Keratinocyte (primary cell): ENCODE data around the gene C15orf39. TPM values are rescaled to one million over a fixed set of nuclear protein-coding genes. Genes with fewer than 3 reads are reported as not detected.

Experiments used
- DNase-seq: peaks from one replicate; pipeline ENCODE4 v3.0.0-alpha.2; 2011; ENCODE audit warnings: low read depth, missing footprints, low spot score
- FAIRE-seq: peaks from 2 replicates; lab custom pipeline; 2011; peaks lifted over from hg19 to GRCh38; lab: Jason Lieb, UNC
- H2AFZ ChIP-seq: 2 replicates; pipeline ENCODE4 v1.6.0; 2012; ENCODE audit warnings: low read length, control low read depth, inconsistent platforms; ENCODE audit not compliant: control insufficient read depth
- H3K27ac ChIP-seq: 2 replicates; pipeline ENCODE4 v1.5.1; 2011; ENCODE audit warnings: low read length; ENCODE audit not compliant: control insufficient read depth, insufficient read depth
- H3K27me3 ChIP-seq: 3 replicates; pipeline ENCODE4 v1.6.0; 2011; ENCODE audit warnings: low read length; ENCODE audit not compliant: control insufficient read depth, insufficient read depth; ENCODE audit errors: extremely low read depth
- H3K36me3 ChIP-seq, 2 experiments: 2 replicates in 1 of 2; 3 replicates in 1 of 2; pipeline ENCODE4 v1.5.1; 2011; ENCODE audit warnings: low read length in 2 of 2, mild to moderate bottlenecking in 1 of 2; ENCODE audit not compliant: control insufficient read depth in 2 of 2, insufficient read depth in 2 of 2; ENCODE audit errors: extremely low read depth in 1 of 2
- H3K4me1 ChIP-seq: 3 replicates; pipeline ENCODE4 v1.5.1; 2011; ENCODE audit warnings: low read length; ENCODE audit not compliant: control insufficient read depth, insufficient read depth; ENCODE audit errors: extremely low read depth
- H3K4me2 ChIP-seq: 3 replicates; pipeline ENCODE4 v1.6.0; 2011; ENCODE audit warnings: low read depth, low read length; ENCODE audit not compliant: control insufficient read depth, insufficient read depth; ENCODE audit errors: extremely low read depth
- H3K4me3 ChIP-seq, 3 experiments: fragments of 200-600 bp in 1 of 3; sonication (generic) in 1 of 3; 2 replicates in 2 of 3; 3 replicates in 1 of 3; pipeline ENCODE4 v1.5.1; 2011 to 2016; ENCODE audit warnings: low read length in 3 of 3, mild to moderate bottlenecking in 3 of 3, control low read depth in 2 of 3, inconsistent platforms in 1 of 3, low read depth in 1 of 3, mixed read lengths in 1 of 3, mixed run types in 1 of 3, moderate library complexity in 1 of 3; ENCODE audit not compliant: control insufficient read depth in 2 of 3, insufficient read depth in 2 of 3; ENCODE audit errors: extremely low read depth in 1 of 3
- H3K79me2 ChIP-seq: 2 replicates; pipeline ENCODE4 v1.6.0; 2012; ENCODE audit warnings: low read length; ENCODE audit not compliant: control insufficient read depth, insufficient read depth
- H3K9ac ChIP-seq: 3 replicates; pipeline ENCODE4 v1.6.0; 2011; ENCODE audit warnings: low read length; ENCODE audit not compliant: control insufficient read depth, insufficient read depth; ENCODE audit errors: extremely low read depth
- H3K9me1 ChIP-seq: 3 replicates; pipeline ENCODE4 v1.6.0; 2011; ENCODE audit warnings: low read length; ENCODE audit not compliant: control insufficient read depth, insufficient read depth; ENCODE audit errors: extremely low read depth
- H3K9me3 ChIP-seq: 2 replicates; pipeline ENCODE4 v1.5.1; 2012; ENCODE audit warnings: low read depth, low read length; ENCODE audit not compliant: control insufficient read depth
- H4K20me1 ChIP-seq: 3 replicates; pipeline ENCODE4 v1.6.0; 2011; ENCODE audit warnings: low read length; ENCODE audit not compliant: control insufficient read depth, insufficient read depth; ENCODE audit errors: extremely low read depth
- EZH2 ChIP-seq: IDR thresholded peaks from one replicate; pipeline ENCODE4 v1.6.1; 2012; ENCODE audit warnings: inconsistent platforms, mild to moderate bottlenecking, low read length, moderate library complexity
- dilution Hi-C: fragments of 300-500 bp; cut with MboI; formaldehyde crosslinking; loops from one replicate; pipeline ENCODE4 v1.7.0; 2020; ENCODE audit warnings: low sequenced_read_pairs; ENCODE audit not compliant: extremely low pct_ligation_motif_present
- polyA plus RNA-seq, 5 experiments: library from polyadenylated mRNA; depleted of rRNA in 3 of 5; stranded (reverse) in 3 of 5; stranded (forward) in 1 of 5; unstranded in 1 of 5; fragments of >200 nt; gene quantifications; 1 replicate in 1 of 5; 2 replicates in 3 of 5; 3 replicates in 1 of 5; pipeline versions ENCODE4 v1.2.1 to v1.2.3, GENCODE V29; 2011 to 2012; ENCODE audit warnings: missing spikeins in 2 of 5, low read depth in 1 of 5, low replicate concordance in 1 of 5
- TF ChIP-seq, protein P1 (sequence below), 3 experiments: IDR thresholded peaks in 1 of 3; conservative IDR thresholded peaks in 1 of 3; optimal IDR thresholded peaks in 1 of 3; 2 replicates in 2 of 3; 3 replicates in 1 of 3; pipeline versions ENCODE3 to v1.5.1; 2011; ENCODE audit warnings: low read length in 3 of 3, mild to moderate bottlenecking in 3 of 3, moderate library complexity in 2 of 3, control low read depth in 1 of 3, inconsistent platforms in 1 of 3; ENCODE audit not compliant: insufficient read depth in 2 of 3; ENCODE audit errors: extremely low read depth in 1 of 3

The C15orf39 gene
- polyA plus RNA-seq, 1 donor (not counting 4 experiments of a cell fraction or from before 2014, with no cell fraction given): 1.8 TPM

DNA sequence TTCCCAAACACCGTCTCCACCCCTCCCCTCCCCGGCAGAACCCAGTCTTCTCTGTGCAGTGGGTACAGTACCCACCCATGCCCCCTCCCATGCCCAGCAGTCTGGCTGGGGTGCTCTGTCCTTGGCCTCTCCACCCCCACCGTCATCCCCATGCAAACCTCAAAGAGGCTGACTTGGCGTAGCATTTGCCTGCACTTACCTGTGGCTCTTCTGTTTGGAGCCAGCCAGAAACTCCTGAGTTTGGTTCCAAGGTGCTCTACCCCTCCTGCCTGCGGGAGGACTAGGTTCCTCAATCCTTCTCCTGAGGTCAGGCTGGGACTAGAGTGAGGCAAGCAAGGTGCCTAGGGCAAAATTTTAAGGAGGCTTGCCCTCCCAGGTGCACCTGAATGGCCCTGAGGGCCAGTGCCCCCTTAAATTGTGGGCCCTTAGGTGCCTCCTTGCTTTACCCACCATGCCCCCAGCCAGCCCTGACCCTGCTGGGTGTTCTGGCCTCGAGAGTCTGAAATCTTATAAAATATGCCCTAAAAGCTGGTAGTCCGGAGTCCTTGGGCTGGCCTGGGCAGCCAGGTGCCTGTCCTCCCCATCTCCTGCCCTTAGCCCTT lies 47.1 kb upstream of the C15orf39 start:
- Histone ChIP-seq H3K9me3 (no peaks in the 10 kb centered on the region), H2AFZ (no peak overlapping the region), H3K4me1 (peaks cover 11% of the 10 kb centered on the region), H3K36me3 (no peaks in the 10 kb centered on the region), H3K4me2 (no peak overlapping the region), H3K79me2 (no peaks in the 10 kb centered on the region), H3K27me3 (no peaks in the 10 kb centered on the region), H3K9ac (no peak overlapping the region), H4K20me1 (no peaks in the 10 kb centered on the region), H3K4me3 (no peak overlapping the region), H3K9me1 (no peaks in the 10 kb centered on the region), H3K27ac (no peak overlapping the region)
- DNase-seq: no peak
- dilution Hi-C loops: no loop called here
- no peak for FAIRE-seq
- TF ChIP-seq, protein P1, sequence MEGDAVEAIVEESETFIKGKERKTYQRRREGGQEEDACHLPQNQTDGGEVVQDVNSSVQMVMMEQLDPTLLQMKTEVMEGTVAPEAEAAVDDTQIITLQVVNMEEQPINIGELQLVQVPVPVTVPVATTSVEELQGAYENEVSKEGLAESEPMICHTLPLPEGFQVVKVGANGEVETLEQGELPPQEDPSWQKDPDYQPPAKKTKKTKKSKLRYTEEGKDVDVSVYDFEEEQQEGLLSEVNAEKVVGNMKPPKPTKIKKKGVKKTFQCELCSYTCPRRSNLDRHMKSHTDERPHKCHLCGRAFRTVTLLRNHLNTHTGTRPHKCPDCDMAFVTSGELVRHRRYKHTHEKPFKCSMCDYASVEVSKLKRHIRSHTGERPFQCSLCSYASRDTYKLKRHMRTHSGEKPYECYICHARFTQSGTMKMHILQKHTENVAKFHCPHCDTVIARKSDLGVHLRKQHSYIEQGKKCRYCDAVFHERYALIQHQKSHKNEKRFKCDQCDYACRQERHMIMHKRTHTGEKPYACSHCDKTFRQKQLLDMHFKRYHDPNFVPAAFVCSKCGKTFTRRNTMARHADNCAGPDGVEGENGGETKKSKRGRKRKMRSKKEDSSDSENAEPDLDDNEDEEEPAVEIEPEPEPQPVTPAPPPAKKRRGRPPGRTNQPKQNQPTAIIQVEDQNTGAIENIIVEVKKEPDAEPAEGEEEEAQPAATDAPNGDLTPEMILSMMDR (optimal IDR thresholded peaks at IDR 0.05 in 1 of 3, IDR thresholded peaks at IDR 0.05 in 1 of 3, conservative IDR thresholded peaks at IDR 0.05 in 1 of 3; ENCODE audit: extremely low read depth in 1 of 3, insufficient read depth in 2 of 3, low read length in 3 of 3): no peak
- no peak for TF ChIP-seq EZH2

DNA sequence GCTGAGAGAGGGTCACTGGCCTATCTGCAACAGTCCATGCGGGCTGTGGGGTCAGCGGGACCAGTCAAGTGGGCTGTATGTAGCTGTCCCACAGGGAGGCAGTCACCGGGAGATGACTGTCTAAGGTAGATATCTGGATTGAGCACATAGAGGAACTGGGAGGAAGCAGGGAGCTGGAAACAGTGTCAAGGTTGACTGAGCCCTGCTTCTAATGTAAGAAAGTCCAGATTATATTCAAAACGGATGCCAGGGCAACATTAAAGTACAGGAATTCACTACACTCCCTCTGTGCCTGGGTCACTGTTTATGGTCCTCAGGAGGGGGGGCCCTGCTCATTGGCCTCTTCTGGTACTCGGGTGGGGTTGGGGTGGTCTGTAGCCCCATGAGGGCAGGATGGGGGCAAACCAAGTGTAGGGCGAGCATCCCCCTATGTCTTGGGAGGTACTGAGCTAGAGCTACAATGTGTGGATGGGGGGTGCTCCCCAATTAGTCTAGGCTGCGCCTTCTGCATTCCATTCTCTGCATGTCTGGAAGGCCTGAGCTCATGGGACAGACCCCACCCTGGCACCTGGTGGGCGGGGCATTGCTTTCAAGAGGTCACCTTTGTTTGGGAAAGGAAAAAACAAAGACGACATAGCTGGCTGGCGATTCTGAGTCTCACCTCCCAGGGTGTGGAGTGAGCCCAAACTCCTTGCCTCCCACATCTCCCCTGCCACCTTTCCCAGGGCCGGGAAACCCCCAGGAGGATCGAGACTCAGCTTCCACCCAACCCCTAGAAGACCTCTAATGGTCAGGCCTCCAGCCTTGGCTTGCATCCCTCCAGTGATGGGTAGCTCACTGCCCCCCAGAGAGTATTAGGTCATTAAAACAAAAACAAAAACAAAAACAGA lies 45.1 kb upstream of the C15orf39 start:
- TF ChIP-seq, protein P1 (optimal IDR thresholded peaks at IDR 0.05 in 1 of 3, IDR thresholded peaks at IDR 0.05 in 1 of 3, conservative IDR thresholded peaks at IDR 0.05 in 1 of 3; ENCODE audit: extremely low read depth in 1 of 3, insufficient read depth in 2 of 3, low read length in 3 of 3): no peak
- no peak for TF ChIP-seq EZH2
- Histone ChIP-seq H3K4me2 (no peak overlapping the region), H3K27me3 (no peaks in the 10 kb centered on the region), H3K79me2 (no peaks in the 10 kb centered on the region), H2AFZ (no peak overlapping the region), H3K27ac (no peak overlapping the region), H4K20me1 (no peaks in the 10 kb centered on the region), H3K4me1 (peaks cover 2% of the 10 kb centered on the region), H3K9me1 (no peaks in the 10 kb centered on the region), H3K4me3 (no peak overlapping the region), H3K9me3 (no peaks in the 10 kb centered on the region), H3K9ac (no peak overlapping the region), H3K36me3 (no peaks in the 10 kb centered on the region)
- no peak for DNase-seq
- dilution Hi-C loops: no loop called here
- no peak for FAIRE-seq
